ENCODE measurements around the gene PYGM. TPM values are rescaled to one million over a fixed set of nuclear protein-coding genes. Genes with fewer than 3 reads are reported as not detected.
"Not testable (repeated sequence)": the region's sequence is repeated elsewhere in the genome, so short reads cannot be mapped to it uniquely, and the experiment has no call there.

The PYGM gene
- polyA plus RNA-seq, 6 donors from 2014 or later: 2.1 to 4.9 (median 2.2) TPM; not detected in 1

- Mint-ChIP-seq H3K9me3 (no peaks in the 10 kb centered on the region), H3K27ac (no peak overlapping the region), H3K36me3 (no peaks in the 10 kb centered on the region), H3K4me1 (peaks cover 0 to 6% (median 0%) of the 10 kb centered on the region in 3 donors), H3K27me3 (peaks cover 21 to 46% (median 31%) of the 10 kb centered on the region in 3 donors), H3K4me3 (no peak overlapping the region)
- no peak for DNase-seq
- ATAC-seq (ENCODE audit: low read depth in 2 of 2): no peak
These were observed 56.7 kb downstream of the PYGM start for GRCh38 chr11:64703048-64703447.

DNA sequence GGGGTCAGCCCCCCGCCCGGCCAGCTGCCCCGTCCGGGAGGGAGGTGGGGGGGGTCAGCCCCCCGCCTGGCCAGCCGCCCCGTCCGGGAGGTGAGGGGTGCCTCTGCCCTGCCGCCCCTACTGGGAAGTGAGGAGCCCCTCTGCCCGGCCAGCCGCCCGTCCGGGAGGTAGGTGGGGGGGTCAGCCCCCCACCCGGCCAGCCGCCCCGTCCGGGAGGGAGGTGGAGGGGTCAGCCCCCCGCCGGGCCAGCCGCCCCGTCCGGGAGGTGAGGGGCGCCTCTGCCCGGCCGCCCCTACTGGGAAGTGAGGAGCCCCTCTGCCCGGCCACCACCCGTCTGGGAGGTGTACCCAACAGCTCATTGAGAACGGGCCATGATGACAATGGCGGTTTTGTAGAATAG is 57.8 kb downstream of the PYGM start:
- ATAC-seq (ENCODE audit: low read depth in 2 of 2); H3K27ac Mint-ChIP-seq; H3K4me3 Mint-ChIP-seq; H3K9me3 Mint-ChIP-seq; H3K36me3 Mint-ChIP-seq; DNase-seq; H3K4me1 Mint-ChIP-seq: not testable (repeated sequence)
- H3K27me3 Mint-ChIP-seq: peaks cover 19 to 43% (median 29%) of the 10 kb centered on the region in 3 donors

DNA sequence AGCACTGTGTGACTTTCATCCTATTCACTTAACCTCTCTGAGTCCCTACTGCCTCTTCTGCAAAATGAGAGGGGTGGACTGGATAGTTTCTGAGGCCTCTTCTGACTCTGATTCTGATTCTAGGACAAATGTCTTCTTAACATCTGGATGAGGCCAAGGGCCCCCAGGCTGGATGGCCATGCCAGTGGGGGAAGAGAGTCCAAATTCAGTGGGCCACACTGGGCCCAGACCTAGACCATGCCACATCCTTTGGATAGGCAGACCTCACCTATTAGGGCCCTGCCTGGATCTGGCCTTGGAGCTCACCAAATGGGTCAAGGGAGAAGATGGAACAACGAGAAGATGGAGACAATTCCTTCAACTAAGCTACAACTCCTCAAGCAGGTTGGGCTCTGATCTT is 61.3 kb downstream of the PYGM start:
- DNase-seq (no peak), ATAC-seq (ENCODE audit: low read depth in 2 of 2) (no peak)
- Mint-ChIP-seq H3K4me3 (no peak overlapping the region), H3K4me1 (peaks cover 9 to 24% (median 16%) of the 10 kb centered on the region in 3 donors), H3K27me3 (peaks cover 5 to 30% (median 22%) of the 10 kb centered on the region in 3 donors), H3K27ac (peak overlapping the region in 1 of 6 donors; percentile 38), H3K9me3 (no peaks in the 10 kb centered on the region), H3K36me3 (no peaks in the 10 kb centered on the region)

DNA sequence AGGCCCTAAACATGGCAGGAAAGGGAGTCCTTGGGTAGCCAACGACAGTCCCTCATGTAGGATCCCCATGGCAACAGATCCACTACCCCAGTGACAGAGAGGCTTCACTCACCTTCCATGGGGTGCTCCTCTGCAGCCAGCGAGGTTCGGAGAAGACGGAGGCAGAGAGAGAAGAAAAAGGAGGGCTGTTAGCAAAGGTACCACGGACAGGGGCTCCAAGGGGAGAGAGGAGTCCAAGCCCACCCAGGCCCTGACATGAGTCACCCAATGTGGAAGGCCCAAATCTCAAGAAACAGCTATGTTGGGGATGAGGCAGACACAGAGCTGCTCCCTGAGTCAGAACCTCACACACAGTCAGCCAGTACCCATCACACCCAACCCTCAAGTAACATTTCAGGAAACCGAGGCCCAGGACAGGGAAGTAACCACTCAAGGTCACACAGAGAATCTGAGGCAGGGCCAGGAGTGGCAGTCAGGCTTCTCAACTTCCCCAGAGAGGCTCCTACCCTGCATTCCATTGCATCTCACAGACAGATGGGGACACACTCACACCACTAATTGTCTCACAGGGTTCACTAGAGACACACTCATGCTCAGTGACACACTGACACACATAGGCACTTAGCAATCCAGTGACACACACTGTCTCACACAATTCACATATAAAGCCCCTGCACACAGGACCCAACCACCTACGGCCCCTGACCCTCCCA is 62.0 kb downstream of the PYGM start:
- DNase-seq: no peak
- ATAC-seq (ENCODE audit: low read depth in 2 of 2): no peak
- no peak overlapping the region for H3K4me3 Mint-ChIP-seq
- H3K36me3 Mint-ChIP-seq: no peaks in the 10 kb centered on the region
- H3K27me3 Mint-ChIP-seq: peaks cover 0 to 36% (median 25%) of the 10 kb centered on the region in 3 donors
- peak overlapping the region in 1 of 6 donors; percentile 38 for H3K27ac Mint-ChIP-seq
- H3K9me3 Mint-ChIP-seq: no peaks in the 10 kb centered on the region
- H3K4me1 Mint-ChIP-seq: peaks cover 15 to 26% (median 22%) of the 10 kb centered on the region in 3 donors

Other genes with a start within 250 kb of the PYGM start
- not detected for gene SLC22A11, start 204.0 kb downstream of the PYGM start, polyA plus RNA-seq (ENCODE audit: low read depth in 6 of 6)
- gene SLC22A12, start 168.8 kb downstream of the PYGM start, polyA plus RNA-seq (ENCODE audit: low read depth in 6 of 6): not detected
- gene NRXN2, start 36.8 kb downstream of the PYGM start, polyA plus RNA-seq (ENCODE audit: low read depth in 6 of 6): not detected
- 100 to 1,000 TPM; 274 to 429 (median 285) TPM for gene RASGRP2, start 15.8 kb downstream of the PYGM start, polyA plus RNA-seq (ENCODE audit: low read depth in 6 of 6)
- 100 to 1,000 TPM in 4 of 6 donors, 10 to 100 TPM in 2; 68.6 to 242 (median 132) TPM for gene SF1, start 18.6 kb upstream of the PYGM start, polyA plus RNA-seq (ENCODE audit: low read depth in 6 of 6)
- gene MAP4K2, start 43.2 kb upstream of the PYGM start, polyA plus RNA-seq (ENCODE audit: low read depth in 6 of 6): 10 to 100 TPM; 29.8 to 65.0 (median 39.7) TPM
- gene MEN1, start 50.6 kb upstream of the PYGM start, polyA plus RNA-seq (ENCODE audit: low read depth in 6 of 6): 10 to 100 TPM; 12.3 to 49.5 (median 27.4) TPM
- gene CDC42BPG, start 84.7 kb upstream of the PYGM start, polyA plus RNA-seq (ENCODE audit: low read depth in 6 of 6): under 1 TPM in 4 of 6 donors, not detected in 2; 0.17 to 0.57 (median 0.33) TPM
- 100 to 1,000 TPM in 2 of 6 donors, 10 to 100 TPM in 4; 65.3 to 119 (median 90.7) TPM for gene EHD1, start 118.6 kb upstream of the PYGM start, polyA plus RNA-seq (ENCODE audit: low read depth in 6 of 6)
- gene ATG2A, start 157.2 kb upstream of the PYGM start, polyA plus RNA-seq (ENCODE audit: low read depth in 6 of 6): 1 to 10 TPM in 5 of 6 donors, not detected in 1; 2.8 to 5.0 (median 3.4) TPM
- 10 to 100 TPM in 3 of 6 donors, 1 to 10 TPM in 3; 7.2 to 15.1 (median 10.2) TPM for gene PPP2R5B, start 164.7 kb upstream of the PYGM start, polyA plus RNA-seq (ENCODE audit: low read depth in 6 of 6)
- not detected for gene GPHA2, start 175.9 kb upstream of the PYGM start, polyA plus RNA-seq (ENCODE audit: low read depth in 6 of 6)
- gene MAJIN, start 212.1 kb upstream of the PYGM start, polyA plus RNA-seq (ENCODE audit: low read depth in 6 of 6): 1 to 10 TPM in 2 of 6 donors, under 1 TPM in 2, not detected in 2; 0.48 to 1.7 (median 1.1) TPM
- gene BATF2, start 237.0 kb upstream of the PYGM start, polyA plus RNA-seq (ENCODE audit: low read depth in 6 of 6): 1 to 10 TPM in 3 of 6 donors, under 1 TPM in 2, not detected in 1; 0.13 to 2.9 (median 1.6) TPM